NCI-H524 treated with DMSO at 0.1 percent for 48 hours (cell line): ENCODE data around the gene IMMP2L.
"Not testable (repeated sequence)": the region's sequence is repeated elsewhere in the genome, so short reads cannot be mapped to it uniquely, and the experiment has no call there.

Experiments
- DNase-seq: peaks from one replicate; lab custom pipeline; 2025; lab: John Stamatoyannopoulos, UW

The IMMP2L gene

DNA sequence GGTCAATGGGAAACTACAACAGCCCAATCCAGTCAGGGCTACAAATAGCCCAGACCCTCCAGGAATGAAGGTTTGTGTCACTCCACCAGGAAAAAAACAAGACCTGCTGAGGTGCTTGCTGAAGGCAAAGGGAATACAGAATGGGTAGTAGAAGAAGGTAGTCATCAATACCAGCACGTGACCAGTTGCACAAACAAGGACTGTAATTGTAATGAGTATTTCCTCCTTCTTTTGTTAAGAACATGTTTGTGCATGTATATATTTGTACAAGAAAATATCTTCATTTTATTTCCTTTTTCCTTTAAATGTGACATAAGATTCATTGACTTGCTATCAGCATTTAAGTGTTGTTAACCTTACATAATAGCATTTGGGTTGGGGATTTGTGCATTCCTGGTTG lies 229.3 kb downstream of the IMMP2L start:
- DNase-seq: no peak

DNA sequence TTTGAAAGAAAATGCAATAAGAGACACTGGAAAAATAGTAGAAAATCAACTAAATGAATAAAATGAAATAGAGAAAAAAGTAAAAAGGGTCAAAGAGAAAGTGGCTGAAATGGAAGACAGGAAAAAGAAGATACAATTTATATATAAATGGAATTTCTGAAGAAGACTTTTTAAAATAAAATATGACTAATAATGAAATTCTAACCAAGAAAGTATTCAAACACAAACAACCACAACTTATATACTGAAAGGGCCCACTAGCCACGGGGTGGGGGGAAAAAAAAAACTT lies 232.1 kb downstream of the IMMP2L start:
- no peak for DNase-seq

DNA sequence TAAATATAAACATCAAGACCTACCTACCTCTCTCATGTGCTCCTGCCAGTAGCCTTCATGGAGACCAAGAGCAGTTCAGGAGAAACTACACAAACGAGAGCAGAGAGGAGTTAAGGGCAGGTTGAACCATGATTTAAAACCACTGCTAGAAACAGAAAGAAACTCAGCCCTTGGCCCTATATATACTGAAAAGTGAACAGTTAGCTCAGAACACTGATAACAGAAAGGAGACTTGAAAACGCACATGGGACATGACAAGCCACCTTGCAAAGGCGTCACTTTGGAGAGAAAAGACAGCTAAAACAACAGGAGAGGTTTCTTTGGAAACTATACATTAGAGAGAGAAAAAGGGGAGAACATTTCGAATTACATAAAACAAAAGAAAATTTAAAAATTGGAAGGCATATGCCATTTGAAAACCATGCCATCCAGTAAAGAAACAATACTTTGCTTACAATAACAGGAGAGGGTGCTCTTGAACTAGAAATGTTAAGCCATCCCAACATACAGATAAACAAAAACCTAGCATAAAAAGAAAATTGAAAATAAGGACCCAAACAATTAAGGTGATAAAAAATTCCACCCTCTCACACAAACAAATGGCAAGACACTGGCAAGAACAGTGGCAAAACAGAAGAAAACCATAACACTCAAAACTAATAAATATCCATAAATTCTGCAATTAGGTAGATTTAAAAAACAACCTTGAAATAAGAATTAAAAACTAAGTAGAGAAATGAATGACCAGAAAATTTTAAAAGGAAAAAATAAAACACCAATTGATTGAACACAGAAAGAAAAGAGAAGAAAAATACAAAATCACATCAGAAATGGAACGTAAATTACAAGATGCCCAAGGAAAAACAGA lies 232.7 kb downstream of the IMMP2L start:
- no peak for DNase-seq

DNA sequence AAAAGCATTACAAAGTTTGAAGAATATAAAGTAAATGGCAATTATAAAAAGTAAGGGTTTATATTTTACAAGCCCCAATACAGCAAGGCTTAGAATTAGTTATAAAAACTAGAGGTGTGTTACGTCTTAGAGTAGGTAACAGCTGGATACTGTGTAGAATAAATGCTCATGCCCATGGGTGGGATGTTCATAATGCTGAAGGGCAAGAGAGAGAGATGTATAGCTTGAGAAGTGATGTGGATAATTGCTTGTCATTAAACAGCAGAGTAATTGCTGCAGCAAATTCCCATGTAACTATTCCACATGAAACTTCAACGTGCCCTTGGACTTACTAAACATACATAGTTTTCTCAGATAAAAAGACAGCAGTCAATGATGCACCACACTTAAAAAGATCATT lies 233.8 kb downstream of the IMMP2L start:
- DNase-seq: no peak

DNA sequence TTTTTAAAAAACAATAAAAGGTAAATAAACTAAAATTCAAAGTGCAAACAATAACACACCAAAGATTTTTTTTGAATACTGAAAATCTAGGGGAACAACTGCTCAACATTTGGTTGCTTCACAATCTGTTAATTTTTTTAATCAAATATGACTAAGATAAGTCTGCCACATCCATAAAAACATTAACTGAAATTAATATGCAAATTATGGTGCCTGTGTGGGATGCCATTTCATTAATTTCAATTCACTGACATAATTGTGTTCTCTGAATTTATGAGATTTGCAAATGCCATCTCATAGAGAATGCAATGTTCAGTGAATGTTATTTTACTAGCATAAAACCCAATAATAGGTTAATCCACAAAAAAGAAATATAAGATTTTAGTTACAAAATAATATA lies 237.5 kb downstream of the IMMP2L start:
- no peak for DNase-seq

DNA sequence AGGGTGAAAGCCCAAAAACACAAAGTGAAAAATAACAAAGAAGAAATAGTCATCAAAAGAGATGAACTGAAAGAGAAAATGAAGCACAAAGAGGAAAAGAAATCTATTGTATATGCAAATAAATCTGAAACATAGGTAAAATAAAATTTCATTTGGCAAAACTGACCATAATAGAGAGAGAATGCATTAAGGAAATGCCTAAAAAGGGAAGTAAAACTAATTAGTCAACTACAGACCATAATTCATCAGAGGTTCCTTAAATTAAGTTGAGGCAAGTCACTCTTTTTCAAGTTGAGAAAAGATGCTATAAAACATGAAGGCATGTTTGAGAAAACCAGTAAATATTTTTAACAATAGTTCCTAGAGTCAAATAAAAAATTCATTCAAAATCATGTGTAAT lies 238.1 kb downstream of the IMMP2L start:
- no peak for DNase-seq

DNA sequence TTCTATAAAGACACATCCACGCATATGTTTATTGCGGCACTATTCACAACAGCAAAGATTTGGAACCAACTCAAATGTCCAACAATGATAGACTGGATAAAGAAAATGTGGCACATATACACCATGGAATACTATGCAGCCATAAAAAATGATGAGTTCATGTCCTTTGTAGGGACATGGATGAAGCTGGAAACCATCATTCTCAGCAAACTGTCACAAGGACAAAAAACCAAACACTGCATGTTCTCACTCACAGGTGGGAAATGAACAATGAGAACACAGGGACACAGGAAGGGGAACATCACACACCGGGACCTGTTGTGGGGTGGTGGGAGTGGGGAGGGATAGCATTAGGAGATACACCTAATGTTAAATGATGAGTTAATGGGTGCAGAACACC lies 238.6 kb downstream of the IMMP2L start:
- not testable (repeated sequence) for DNase-seq

DNA sequence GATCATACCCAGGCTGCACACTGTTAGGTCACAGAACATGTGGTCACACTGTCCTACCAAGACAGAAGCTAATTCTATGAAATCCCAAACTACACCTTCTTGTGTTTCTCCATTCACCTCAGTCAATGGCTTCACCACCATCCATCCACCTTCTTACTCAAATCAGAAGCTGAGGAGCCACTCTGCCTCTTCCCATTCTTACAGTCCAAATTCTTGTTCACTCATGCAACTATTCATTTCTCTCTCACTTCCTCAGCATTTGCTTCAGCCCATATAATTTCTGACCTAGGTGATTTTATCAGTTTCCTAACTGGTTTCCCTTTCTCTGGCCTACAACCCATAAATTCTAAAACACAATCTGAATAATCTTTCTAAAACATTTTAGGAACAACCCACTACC lies 242.2 kb downstream of the IMMP2L start:
- DNase-seq: no peak

DNA sequence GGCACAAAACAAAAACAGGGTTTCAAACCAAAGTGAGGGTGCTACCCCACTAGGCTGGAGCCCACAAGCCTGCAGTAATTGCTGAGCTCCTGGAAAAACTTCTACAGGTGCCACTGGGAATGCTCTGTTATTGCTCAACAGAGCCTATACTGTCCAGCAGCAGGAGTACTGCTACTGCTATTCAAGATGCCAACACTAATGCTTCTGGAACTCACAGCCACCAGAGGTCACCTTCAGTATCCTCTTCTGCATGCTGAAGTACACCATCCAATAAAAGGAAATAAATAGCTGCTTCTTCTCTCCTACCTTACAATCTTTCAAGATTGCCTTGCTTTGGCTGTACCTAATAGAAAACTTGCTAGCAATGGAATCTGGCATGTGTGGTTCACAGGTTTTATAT lies 249.3 kb downstream of the IMMP2L start:
- no peak for DNase-seq

DNA sequence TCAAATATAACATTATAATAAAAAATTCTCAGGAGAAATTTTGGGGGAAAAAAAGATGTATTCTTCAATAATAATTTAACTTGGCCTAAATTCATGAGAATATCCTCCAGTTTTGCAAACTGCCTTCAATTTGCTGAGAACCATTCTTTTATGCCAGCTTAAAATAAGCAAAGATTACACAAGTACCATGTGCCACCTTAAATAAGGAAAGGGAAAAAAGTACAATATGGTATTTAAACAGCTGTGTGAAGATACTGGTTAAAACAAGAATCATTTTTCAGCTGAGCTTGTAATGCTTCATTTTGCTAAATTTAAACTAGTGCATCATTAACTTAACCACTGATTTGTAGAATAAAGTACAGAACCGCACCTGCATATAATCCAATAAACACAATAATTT lies 253.6 kb downstream of the IMMP2L start:
- DNase-seq: no peak

DNA sequence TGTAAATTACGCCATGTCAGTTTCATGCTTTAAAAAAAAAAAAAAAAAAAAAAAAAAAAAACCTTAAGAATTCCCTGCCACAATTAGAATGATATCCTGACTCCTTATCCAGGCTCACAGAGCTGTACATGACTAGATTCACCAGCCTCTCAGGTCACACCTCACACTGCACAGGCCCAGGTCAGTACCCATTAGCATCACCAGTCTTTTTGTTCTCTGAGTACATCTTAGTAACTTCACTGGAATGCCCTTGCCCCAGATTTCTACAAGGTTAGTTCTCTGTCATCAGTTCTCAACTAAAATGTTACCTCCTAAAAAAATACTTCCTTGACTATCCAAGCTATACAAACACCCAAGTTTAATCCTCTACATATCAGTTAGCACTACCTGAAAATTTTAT lies 260.4 kb downstream of the IMMP2L start:
- no peak for DNase-seq

DNA sequence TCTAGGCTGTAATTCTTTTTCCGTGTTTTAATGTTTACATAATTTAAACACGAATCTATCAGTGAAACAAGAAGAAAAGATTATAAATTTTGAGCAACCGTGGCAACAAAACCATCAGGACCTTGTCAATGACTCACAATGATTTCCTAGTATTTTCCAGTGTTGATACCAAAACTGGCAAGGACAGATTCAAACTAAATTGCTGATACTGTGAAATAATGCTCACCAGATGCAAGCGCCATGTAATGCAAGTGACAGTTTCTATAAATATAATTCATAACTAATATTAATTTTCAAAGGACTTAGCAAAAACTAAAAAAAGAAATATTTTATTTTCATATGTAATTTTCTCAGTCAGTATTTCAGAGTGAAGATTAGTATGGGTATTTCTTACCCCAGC lies 267.8 kb downstream of the IMMP2L start:
- DNase-seq: no peak

DNA sequence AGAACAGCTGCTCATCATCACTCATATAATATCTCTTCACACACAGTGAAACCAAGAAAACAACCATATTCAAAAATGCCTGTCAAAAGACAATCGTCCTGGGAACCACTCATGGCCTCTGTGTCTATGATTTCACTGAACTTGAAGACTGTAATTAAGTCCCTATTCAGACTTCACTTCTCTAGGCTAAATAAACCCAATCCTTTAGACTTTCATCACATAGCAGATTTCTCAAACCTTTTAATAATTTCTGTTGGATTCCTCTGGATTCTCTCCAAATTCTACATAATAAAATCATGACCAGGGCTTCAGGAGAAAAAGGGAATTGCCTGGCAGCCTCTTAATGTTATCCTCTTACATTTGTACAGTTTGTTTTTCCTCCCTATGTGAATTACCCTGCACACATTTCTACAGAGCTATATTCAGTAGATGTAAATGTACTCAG lies 270.2 kb downstream of the IMMP2L start:
- DNase-seq: no peak

DNA sequence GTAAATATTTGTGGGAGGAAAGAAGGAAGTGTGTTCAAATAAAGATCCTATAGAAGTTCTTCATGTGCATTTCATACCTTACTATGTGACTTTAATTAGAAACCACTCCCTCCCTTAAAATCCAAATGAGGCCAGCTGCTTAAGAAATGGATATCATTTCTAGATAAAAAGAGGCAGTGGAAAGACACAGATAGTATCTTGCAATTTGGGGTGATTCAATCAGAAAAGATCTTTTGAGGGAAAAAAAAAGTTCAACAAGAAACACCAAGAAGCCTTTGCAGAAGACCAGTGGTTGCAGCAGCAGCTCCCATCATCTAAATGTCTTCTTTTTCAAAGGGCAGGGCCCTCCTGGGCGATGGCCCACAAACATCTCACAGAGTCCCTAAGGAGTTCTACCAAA lies 271.3 kb downstream of the IMMP2L start:
- DNase-seq: no peak

DNA sequence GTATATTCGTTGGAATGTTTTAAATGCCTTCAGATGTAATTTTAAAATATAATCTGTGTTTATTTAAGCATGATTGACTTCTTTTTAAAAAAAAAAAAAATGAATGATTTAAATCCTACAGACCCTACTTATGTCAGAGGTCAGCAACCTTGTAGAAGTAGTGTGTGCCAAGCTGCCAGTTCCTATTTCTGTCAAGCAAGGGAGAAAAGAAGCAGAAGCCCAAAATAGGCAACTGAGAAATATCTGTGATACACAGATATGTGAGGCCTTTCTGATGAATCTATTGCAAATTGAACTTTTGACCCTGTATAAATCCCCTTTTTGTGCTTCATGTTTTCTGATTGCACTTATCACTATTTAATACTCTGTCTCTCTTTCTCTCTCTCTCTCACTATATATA lies 271.9 kb downstream of the IMMP2L start:
- no peak for DNase-seq

DNA sequence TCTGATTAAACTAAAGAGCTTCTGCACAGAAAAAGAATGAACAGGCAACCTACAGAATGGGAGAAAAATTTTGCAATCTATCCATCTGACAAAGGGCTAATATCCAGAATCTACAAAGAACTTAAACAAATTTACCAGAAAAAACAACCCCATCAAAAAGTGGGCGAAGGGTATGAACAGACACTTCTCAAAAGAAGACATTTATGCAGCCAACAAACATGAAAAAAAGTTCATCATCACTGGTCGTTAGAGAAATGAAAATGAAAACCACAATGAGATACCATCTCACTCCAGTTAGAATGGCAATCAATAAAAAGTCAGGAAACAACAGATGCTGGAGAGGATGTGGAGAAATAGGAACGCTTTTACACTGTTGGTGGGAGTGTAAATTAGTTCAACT lies 273.9 kb downstream of the IMMP2L start:
- DNase-seq: not testable (repeated sequence)

DNA sequence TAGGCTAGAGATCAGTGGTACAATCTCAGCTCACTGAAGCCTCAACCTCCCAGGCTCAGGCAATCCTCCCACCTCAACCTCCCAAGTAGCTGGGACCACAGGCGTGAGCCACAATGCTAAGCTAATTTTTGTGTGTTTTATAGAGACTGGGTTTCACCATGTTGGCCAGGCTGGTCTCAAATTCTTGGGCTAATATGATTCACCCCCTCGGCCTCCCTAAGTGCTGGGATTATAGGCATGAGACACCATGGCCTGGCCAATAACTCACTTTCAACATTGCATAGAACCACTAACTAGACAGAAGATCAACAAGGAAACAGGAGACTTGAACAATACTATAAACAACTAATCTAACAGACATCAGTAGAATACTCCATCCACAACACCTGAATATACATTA lies 279.7 kb downstream of the IMMP2L start:
- DNase-seq: no peak

DNA sequence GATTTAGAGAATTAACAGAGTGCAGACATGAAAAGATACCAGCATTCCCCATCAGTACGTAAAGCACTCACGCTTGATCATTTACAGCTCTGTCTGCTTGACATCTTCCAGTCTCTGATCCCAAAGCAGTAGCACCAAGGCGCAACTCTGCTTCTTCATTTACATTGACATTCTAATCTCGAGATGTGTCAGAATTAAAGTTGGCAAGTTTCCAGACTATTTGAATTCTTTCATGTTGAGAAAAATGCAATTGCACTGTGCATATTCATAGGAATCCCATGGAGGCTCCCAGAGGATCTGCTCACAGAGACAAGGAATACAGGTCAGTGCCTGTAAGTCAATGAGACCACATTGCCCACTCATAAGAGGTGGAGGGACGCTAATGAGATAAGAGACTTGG lies 287.4 kb downstream of the IMMP2L start:
- DNase-seq: no peak

DNA sequence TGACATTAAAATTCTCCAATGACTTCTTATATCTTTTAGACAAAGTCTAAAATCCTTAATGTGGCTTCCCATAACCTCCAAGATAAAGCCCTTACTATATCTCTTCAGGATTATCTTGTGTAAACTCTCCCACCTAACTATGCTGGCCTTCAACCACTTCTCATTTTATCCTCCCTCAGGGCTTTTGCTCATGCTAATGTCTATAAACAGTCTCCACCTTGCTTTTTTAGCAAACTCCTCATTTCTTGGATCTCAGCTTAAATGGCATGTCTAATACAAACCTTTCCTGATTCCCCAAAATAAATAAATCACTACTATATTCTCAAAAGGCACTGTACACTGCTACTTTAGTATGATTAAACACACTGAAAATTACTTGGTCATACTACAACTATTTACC lies 290.2 kb downstream of the IMMP2L start:
- DNase-seq: no peak

DNA sequence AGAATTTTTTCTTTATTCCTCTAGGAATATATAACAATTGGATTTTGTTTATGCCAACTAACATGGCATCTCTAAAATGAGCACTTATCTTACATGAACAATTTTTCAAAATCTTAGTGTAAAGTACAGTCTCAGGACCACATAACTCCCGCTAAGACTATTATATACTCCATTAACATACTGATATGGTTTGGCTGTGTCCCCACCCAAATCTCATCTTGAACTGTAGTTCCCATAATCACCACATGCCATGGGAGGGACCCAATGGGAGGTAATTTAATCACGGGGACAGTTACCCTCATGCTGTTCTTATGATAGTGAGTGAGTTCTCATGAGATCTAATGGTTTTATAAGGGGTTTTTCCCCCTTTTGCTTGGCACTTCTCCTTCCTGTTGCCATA lies 291.5 kb downstream of the IMMP2L start:
- DNase-seq: not testable (repeated sequence)

DNA sequence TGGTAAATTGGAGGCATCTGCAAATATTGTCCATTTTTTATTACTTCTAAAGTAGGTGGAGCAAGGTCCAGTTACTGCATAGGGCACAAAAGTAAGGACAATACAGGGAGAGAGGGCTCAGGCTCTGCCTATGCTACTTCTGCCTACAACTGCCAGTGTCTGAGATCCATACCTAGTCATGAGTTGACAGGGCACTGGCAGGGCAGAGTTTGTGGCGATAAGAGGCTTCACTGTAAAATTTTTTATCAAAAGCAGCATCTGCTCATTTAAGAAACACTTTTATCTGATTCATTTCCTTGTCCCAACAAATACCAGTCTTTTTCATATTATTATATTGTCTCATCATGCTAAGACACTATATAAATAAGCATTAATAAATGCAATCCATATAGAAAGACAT lies 293.4 kb downstream of the IMMP2L start:
- no peak for DNase-seq

DNA sequence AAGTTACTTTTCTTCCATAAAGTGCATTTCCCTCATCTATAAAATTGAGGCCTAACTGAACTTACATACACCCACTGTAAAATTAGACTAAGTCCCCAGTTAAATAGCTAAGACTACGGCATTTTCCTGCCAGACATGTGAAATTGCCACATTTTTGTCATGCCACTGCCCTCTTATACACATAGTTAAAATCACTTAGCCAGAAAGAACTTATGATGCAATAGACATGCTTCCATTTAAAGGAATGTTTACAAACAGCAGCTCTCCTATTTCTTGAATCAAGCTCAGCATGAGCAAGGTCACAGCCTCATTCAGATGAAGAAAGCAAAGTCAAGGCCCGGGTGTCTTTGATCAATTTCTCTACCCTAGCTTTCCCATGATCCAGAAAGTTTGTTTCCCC lies 295.7 kb downstream of the IMMP2L start:
- no peak for DNase-seq

DNA sequence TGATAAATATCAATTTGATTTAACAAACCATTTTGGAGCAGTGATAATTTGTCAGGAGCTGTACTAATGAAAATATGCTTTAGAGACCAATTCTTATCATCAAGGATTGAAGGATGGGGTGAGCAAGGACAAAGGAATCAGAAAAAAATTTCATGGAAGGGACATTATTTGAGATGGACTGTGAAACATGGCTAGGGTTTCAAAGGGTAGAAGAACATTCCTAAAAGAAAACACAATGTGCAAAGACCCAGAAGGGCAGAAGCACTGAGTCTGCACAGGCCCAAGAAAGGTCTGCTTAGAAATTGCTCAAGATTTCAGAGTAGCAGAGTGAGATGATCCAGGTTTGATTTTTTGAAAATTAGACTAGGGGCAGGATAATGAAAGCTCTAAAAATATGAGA lies 296.9 kb downstream of the IMMP2L start:
- no peak for DNase-seq

DNA sequence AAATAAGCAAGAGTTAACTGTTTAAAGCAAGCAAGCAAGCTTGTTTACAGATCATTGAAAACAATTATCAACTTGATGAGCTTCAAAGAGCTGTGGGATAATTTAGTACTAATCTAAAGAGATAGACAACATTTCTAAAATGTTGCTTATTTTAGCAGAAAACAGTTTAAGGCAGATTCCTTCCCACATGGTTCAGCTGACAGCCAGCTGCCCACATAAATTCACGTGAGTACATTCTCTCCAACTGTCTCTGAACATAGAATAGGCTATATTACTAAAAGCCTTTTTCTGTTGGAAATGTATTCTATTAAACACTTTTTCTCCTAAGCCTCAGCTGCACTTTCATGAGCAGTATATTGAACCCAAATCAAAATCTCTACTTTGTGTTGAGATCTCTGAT lies 297.3 kb downstream of the IMMP2L start:
- DNase-seq: no peak
